Mucosa of descending colon (tissue), 3 donors: Measurements from ENCODE around the gene TOX2. TPM values are rescaled to one million over a fixed set of nuclear protein-coding genes. Genes with fewer than 3 reads are reported as not detected.

Experiments used
- ATAC-seq: fragments of 200-7000 bp; cut with Tn5 transposase; one replicate; pipeline ENCODE4 v1.9.1; 2020; ENCODE audit warnings: mild to moderate bottlenecking, moderate library complexity
- DNase-seq, 3 donors: peaks; one replicate each; pipeline ENCODE4 v3.0.0-alpha.2; 2020
- H3K36me3 ChIP-seq: fragments of 200-600 bp; one replicate; pipeline ENCODE4 v1.8.0; 2021; ENCODE audit warnings: low read depth, mild to moderate bottlenecking
- H3K4me1 ChIP-seq: fragments of 200-600 bp; one replicate; pipeline ENCODE4 v1.8.0; 2021; ENCODE audit warnings: low read depth, mild to moderate bottlenecking
- H3K4me3 ChIP-seq: fragments of 200-600 bp; one replicate; pipeline ENCODE4 v1.8.0; 2021; ENCODE audit warnings: mild to moderate bottlenecking
- H3K9me3 ChIP-seq: fragments of 200-600 bp; one replicate; pipeline ENCODE4 v1.8.0; 2021; ENCODE audit warnings: mild to moderate bottlenecking
- intact Hi-C, 2 donors: fragments of 100-400 bp; cut with DNase I in 1 of 2; cut with micrococcal nuclease in 1 of 2; formaldehyde crosslinking; loops; one replicate each; pipeline versions ENCODE4 v1.11.0 to v1.11.1; 2022; cut with DNase I, micrococcal nuclease
- total RNA-seq, 3 donors: library from RNA; stranded (reverse); fragmentation: NEBNext Ultra II Directional in 2 of 3; extraction: Animal tissue kit (Norgen Biotek cat#: 25700) in 2 of 3; gene quantifications; one replicate each; pipeline versions ENCODE4 v1.2.1 to v1.2.4, GENCODE V29; 2021 to 2023
- TF ChIP-seq, protein P1 (sequence below): fragments of 200-600 bp; IDR thresholded peaks from one replicate; pipeline ENCODE4 v1.8.0; 2022; ENCODE audit warnings: antibody characterized with exemption, mild to moderate bottlenecking
- donor health status: DM: no; HTN: no; CAD: no; lungs with moderate emphysema.
- donor health status: DM: no; HTN: no; CAD: no.
- donor health status: DM: no; HTN: yes; CAD: no.

The TOX2 gene
- total RNA-seq, 3 donors from 2014 or later = 2.9 to 6.1 (median 5.5) TPM

- DNase-seq (no peak), ATAC-seq (no peak)
- Histone ChIP-seq H3K9me3 (no peaks in the 10 kb centered on the region), H3K4me3 (no peak overlapping the region), H3K36me3 (no peaks in the 10 kb centered on the region), H3K4me1 (peaks cover 16% of the 10 kb centered on the region)
- intact Hi-C loops = no loop called here
- TF ChIP-seq, protein P1, sequence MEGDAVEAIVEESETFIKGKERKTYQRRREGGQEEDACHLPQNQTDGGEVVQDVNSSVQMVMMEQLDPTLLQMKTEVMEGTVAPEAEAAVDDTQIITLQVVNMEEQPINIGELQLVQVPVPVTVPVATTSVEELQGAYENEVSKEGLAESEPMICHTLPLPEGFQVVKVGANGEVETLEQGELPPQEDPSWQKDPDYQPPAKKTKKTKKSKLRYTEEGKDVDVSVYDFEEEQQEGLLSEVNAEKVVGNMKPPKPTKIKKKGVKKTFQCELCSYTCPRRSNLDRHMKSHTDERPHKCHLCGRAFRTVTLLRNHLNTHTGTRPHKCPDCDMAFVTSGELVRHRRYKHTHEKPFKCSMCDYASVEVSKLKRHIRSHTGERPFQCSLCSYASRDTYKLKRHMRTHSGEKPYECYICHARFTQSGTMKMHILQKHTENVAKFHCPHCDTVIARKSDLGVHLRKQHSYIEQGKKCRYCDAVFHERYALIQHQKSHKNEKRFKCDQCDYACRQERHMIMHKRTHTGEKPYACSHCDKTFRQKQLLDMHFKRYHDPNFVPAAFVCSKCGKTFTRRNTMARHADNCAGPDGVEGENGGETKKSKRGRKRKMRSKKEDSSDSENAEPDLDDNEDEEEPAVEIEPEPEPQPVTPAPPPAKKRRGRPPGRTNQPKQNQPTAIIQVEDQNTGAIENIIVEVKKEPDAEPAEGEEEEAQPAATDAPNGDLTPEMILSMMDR = no peak
Measured at GRCh38 chr20:43955750-43956191, 41.1 kb downstream of the TOX2 start.

DNA sequence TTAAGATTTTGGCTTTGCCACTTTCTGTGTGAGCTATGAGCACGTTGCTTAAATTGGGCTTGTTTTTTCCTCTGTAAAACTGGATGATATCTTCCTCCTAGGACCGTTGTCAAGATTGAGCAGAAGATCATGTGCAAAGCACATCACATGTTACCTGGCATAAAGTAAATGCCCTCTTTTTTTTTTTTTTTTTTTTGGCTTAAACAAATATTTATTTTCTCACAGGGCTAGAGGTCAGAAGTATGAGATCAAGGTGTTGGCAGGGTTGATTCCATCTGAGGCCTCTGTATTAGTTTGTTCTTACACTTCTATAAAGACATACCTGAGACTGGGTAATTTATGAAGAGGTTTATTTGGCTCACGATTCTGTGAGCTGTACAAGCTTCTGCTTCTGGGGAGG is 42.7 kb downstream of the TOX2 start:
- TF ChIP-seq, protein P1 = no peak
- Histone ChIP-seq H3K36me3 (no peaks in the 10 kb centered on the region), H3K9me3 (no peaks in the 10 kb centered on the region), H3K4me1 (peaks cover 16% of the 10 kb centered on the region), H3K4me3 (no peak overlapping the region)
- DNase-seq = no peak
- intact Hi-C loops = no loop called here
- peak; percentile 16 for ATAC-seq

GRCh38 chr20:43958626-43959025 is 44.0 kb downstream of the TOX2 start:
- Histone ChIP-seq H3K4me1 (peaks cover 16% of the 10 kb centered on the region), H3K9me3 (no peaks in the 10 kb centered on the region), H3K36me3 (no peaks in the 10 kb centered on the region), H3K4me3 (no peak overlapping the region)
- TF ChIP-seq, protein P1 = no peak
- intact Hi-C loops = no loop called here
- DNase-seq (no peak), ATAC-seq (no peak)

- H3K4me1 ChIP-seq = peaks cover 16% of the 10 kb centered on the region
- no peaks in the 10 kb centered on the region for H3K36me3 ChIP-seq
- H3K4me3 ChIP-seq = no peak overlapping the region
- H3K9me3 ChIP-seq = no peaks in the 10 kb centered on the region
- DNase-seq = peak in 1 of 3 donors; percentile 39
- peak; percentile 71 for ATAC-seq
- TF ChIP-seq, protein P1 = no peak
- intact Hi-C loops = no loop called here
Measured at GRCh38 chr20:43959079-43959919, 44.6 kb downstream of the TOX2 start.

DNA sequence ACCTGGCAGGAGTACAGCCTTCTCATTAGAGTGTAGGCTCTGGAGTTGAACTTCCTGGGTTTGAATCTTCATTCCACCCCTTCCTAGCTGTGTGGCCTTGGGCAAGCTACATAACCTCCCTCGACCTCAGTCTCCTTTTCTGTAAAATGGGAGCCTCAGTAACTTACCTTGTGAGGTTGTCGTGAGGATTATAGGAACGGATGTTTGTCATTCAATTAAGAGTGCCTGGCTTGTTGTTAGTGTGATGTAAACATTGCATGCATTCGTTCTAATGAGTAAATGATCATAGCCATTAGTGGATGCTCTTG is 45.2 kb downstream of the TOX2 start:
- Histone ChIP-seq H3K36me3 (no peaks in the 10 kb centered on the region), H3K4me3 (no peak overlapping the region), H3K9me3 (no peaks in the 10 kb centered on the region), H3K4me1 (peaks cover 20% of the 10 kb centered on the region)
- intact Hi-C loops = no loop called here
- ATAC-seq (no peak), DNase-seq (no peak)
- TF ChIP-seq, protein P1 = no peak
